NCI-H128 (cell line): Measurements from ENCODE around the gene MRPS21.

Experiments
- DNase-seq: peaks from one replicate; lab custom pipeline; 2025; ENCODE audit not compliant: unreplicated experiment; lab: John Stamatoyannopoulos, UW

The MRPS21 gene

DNA sequence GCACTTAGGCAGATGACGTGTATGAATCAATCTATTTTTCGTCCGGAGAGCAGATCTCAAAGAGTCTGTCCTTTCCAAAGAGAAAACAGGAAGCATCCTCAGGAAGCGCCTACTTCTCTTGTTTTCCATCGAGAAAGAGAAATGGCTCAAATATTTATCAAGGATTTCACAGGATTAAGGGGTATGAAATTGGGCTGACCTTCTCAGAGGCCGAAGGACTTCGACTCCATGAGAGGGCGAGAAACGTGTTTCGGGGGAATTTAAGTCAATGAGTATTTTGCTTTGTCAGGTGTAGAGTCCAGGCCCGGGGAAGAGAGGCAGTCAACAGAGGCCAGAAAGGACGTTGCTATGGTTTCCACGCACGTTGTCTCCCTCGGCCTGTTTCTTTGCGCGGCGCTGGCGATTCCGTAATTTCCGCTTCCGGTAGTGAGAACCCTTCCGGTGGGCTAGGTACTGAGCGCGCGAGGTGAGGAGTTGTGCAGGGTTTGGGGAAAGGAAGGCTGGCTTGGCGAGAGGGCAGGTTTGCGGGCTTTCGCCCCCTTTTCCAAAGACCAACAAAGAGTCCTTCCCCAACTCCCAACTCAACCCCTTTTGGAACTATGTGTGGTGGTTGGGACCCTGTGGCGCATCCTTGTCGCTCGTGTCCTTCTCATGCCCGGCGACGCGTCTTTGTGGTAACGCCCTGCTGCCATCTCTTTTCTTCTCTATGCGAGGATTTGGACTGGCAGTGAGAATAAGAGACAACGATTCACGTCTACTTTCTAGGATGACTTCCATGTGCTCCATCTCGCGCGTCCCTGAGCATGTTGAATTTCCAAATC is at the start of gene MRPS21:
Gene MRPS21 (plus strand): TSS at position 429 of the 821 bp plus-strand sequence. CDS start 506 bp downstream, outside the sequence.
- DNase-seq: peak; percentile 89

DNA sequence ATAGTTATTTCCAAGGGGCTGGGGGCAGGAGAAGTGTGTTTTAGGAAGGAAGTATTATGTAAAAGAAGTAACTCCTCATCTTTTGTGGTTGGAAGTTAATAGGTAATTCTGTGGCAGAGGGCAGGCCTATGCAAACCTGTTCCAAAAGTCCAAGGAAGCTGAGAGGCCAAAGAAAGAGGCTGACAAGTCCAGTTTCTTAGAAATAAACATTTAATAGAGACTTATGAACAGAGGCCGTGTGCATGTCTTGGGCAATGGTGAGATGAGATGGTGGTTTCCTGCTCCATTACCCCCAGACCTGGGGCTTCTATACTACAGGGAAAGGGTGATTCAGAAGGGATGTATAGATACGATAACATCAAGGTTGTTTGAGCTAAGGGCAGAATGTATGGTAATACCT is 43.7 kb upstream of the MRPS21 start:
- DNase-seq: no peak

DNA sequence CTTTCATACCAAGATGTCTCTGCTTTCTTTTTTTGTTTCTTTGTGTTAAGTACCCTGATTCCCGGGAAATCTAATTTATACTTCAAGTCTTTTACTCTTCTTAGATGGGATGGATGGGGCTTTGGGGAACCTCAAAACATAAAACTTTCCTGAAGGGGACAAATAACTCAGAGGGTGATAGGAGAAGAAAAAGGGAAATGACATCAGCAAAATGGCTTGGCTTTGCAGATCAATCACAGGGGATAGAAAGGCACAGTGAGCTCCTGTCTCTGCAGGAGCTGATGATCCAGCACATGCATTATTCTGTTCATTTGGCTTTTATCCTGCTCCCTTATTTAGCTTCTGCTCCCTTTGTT is 37.5 kb upstream of the MRPS21 start:
- no peak for DNase-seq

DNA sequence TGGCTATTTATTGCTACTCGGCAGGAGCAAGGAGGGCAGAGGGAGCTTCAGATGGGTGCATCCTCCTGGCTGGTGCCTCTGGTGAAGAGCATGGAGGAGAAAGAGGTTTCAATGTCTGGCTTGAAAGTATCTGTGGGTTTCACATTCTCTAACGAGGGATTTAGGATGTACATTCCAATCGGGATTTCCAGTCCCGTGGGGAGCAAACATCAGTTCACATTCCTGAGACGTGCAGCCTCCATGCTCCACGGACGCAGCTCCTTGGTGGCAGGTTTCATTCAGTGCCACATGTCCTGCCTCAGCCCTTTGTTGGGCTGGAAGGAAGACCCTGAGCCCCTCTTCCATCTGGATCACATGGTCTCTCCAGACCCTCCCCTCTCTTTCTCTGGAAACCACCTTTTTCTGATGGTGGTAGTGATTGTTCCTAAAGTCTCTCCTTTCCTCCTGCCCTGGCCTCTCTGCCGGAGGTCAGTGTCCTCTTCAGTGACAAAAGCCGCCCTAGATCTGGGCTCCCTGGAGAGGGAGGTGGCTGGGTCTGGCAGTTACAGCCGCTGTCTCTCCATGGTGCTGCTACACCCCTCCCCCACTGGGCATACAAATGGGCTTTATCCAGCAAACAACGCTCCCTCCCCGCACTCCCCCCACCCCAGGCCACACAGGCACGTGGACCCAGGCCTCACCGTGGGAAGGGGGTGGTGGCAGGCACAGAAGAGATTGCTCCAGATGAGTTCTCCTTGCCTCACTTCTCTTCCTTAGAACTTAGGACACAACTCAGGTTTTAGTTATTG is 36.9 kb upstream of the MRPS21 start:
- no peak for DNase-seq

DNA sequence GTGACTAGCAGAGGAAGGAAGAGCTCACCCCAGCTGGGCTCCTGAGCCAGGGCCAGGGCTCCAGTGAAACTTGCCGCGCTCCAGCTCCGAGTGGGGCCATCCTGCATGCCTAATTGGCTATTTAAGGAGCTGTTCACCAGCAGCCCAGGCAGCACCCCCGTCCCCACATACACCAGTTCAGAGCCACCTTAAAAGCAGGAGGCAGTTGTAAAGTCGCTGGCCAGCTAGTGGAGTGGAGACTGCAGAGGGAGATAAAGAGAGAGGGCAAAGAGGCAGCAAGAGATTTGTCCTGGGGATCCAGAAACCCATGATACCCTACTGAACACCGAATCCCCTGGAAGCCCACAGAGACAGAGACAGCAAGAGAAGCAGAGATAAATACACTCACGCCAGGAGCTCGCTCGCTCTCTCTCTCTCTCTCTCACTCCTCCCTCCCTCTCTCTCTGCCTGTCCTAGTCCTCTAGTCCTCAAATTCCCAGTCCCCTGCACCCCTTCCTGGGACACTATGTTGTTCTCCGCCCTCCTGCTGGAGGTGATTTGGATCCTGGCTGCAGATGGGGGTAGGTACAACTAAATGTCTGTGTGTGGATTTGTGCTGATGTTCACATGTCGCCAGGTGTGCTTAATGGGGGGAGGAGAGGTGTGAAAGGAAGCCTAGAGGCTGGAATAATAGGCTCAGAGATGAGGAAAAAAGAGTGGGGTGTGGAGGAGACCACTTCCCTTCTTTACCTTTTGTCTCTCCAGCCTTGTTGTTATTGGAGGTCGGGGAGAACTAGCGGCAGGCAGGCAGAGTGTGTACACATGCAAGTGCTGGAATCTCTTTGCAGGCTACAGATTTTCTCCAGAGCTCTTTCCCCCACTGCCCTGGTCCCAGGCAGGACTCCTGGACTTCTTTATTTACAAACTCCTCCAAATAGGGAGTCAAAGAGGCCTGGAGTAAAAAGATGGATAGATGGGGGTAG is 35.8 kb upstream of the MRPS21 start, which contains the start of gene CA14:
Gene CA14 (plus strand): TSS at position 151 of the 962 bp plus-strand sequence. CDS start 355 bp downstream, at position 506.
- DNase-seq: no peak

DNA sequence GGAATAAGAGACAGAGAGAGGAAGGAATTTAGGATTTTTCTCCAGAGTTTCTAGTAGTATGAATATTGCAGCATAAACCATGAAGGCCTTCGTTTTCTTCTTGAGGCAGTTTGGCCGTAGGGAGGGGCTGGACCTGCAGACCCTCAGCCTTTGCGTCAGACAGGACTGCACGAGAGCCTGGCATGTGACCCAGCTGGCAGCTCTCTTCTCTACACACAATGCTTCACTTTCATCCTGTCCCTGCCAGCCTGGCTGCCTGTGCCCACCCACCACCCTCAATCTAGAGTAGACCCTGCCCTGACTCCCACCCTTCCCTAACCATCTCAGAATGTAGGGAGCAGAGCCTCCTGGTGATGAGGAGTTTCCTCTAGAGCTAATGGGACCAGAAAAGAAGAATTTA is 34.4 kb upstream of the MRPS21 start:
- no peak for DNase-seq

DNA sequence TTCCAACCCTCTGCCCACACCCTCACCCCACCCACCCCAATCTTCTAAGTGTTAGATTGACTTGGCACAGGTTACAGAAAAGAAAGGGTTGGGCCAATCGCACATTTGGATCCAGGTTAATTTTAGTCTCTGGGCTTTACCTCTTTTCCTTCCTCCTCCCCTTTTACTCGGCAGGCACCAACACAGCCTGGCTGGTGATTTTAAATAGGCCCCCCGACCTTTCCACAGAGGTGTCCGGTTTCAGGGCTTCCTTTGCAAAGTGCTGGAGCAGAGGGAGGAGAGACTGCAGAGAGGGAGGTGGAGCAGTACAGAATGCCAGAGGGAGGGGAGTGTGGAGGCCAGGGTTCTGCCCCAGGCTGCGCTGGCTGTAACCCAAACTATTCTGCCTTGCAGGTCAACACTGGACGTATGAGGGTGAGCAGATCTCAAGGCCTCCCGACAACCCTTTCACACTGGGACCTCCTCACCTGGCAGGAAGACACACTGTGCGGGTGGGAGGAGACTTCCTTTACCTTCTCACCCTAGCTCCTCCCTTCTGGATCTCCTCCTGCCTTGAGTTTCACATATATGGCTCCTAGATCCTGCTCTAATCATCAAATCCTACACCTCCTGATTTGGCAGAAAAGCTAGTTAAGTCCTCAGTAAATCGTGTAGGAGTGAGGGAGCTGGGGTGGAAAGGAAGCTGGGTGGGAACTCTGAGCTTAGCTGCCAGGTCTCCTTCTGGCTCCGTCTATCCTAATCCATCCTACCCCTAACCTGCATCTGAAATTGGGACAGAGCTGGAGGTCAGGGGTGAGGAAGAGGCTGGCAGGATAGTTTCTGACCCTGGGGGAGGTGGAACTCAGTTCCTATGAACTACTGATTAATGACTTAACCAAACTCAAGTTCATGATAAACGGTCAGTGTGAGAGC is 33.6 kb upstream of the MRPS21 start:
- peak; percentile 67 for DNase-seq

DNA sequence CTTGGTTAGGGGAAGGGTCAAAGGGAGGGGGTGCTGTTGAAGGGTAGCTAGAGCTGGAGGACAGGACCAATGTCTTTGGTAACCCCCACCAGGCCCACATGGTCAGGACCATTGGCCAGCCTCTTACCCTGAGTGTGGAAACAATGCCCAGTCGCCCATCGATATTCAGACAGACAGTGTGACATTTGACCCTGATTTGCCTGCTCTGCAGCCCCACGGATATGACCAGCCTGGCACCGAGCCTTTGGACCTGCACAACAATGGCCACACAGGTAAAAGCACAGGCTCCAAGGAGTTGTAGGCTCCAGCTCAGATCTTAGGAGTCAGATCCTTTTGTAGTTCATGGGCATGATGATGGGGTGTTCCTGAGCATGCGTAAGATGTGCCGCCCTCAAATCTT is 32.3 kb upstream of the MRPS21 start:
- no peak for DNase-seq

DNA sequence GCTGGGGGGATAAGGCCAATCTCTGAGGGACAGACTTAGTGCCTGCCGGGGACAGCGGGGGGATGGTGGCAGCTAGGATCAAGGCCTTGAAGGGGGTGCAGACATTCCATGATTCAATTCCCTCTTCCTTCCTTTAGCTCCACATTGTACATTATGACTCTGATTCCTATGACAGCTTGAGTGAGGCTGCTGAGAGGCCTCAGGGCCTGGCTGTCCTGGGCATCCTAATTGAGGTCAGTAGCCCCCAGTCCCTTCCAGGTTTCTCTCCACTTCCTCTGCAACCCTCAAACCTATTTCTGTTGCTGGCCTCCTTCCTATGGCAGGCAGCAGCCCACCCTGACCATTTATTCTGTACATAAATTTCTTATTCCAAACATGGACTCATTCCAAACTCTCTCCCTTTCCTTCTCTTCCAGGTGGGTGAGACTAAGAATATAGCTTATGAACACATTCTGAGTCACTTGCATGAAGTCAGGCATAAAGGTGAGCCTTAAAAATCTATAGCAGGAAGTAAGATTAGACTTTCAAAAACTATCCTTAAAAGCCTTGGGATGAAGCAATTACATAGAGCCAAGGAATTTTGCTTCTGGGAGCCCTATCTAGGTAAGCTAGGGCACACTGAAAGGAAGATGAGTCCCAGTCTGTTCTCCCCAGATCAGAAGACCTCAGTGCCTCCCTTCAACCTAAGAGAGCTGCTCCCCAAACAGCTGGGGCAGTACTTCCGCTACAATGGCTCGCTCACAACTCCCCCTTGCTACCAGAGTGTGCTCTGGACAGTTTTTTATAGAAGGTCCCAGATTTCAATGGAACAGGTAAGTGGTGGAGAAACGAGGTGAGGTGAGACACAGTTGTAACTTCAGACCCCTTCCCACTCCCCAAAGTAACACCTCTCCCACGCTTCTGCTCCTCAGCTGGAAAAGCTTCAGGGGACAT is 31.0 kb upstream of the MRPS21 start:
- DNase-seq: no peak

DNA sequence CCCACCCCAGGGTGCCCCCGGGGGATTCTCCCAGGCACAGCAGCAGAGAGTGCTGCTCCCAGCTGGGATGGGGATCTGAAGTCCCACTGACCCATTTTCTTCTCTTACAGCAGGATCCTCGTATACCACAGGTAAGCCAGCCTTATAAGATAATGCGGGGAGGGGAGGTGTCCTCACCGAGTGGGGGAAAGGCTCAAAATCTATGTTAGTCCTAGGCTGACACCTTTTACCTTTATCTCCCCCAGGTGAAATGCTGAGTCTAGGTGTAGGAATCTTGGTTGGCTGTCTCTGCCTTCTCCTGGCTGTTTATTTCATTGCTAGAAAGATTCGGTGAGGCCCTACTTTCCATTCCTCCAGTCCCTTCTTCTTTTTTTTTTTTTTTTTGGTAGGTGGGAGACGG is 30.1 kb upstream of the MRPS21 start:
- no peak for DNase-seq

DNA sequence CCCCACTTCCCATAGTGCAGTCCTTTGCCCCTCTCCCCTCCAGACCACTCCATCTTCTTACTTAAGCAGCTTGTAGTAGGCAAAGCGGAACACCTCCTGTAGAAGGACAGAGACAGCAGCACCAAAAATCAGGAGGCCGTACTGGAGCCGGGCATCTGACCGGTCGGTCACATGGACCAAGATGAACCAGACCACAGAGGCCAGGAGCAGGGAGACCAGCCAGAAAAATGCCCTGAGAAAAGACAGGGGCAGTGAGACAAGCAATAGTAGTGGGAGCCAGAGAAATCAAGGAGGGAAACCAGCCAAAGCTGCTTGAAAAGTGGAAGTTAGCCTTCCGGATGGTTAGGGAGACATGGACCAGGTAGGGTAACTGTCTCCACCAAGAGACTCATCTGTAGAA is 25.8 kb upstream of the MRPS21 start:
- no peak for DNase-seq

DNA sequence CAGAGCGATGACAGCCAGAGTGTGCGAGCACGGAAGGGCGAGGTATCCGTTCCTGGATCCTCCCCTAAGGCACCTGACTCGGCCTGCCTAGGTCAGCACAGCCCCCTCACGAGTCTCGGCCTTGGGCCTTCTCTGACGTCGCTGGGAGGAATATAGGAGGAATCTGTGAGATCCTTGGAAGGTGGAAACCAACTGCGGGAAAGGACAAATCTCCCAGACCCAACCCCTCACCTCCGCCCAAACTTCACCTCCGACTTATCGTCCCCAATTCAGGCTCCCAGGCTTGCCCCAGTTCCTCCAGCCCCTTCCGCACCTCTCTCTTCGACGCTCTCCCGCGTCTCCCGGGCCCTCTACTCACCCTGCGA is 25.3 kb upstream of the MRPS21 start:
- DNase-seq: no peak

DNA sequence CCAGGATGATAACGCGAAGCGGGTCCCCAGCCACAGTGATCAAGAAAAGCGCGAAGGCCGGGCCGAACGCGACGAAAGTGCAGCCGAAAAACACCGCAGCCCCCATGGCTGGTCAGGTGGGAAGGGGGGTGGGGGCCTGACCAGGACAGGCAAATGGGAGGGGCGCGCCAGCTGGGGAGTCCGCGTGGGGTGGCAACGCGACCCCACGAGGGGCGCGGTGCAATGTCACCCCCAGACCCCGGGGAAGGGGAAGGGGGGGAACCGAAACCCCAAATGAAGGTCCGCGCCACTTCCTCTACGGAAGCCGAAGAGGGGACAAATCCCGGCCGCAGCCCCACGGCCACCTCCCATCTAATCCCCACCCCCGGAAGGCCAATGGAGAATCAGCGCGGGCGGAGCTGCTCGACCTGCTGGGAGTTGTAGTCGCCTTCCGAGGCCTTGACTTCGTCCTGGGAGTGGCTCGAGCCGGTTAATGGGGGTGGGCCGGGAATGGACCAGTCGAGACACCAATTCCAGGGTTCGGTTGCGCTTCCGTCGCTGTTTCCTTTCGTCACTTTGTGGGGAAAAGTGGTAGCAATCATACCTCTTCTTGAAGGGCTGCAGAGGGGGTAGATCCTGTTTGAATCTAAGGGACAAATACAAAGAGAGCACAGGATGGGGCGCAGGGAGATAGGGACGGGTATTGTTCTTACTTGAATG is 24.8 kb upstream of the MRPS21 start, which contains the start of gene APH1A:
Gene APH1A (minus strand): TSS at position 312 of the 699 bp plus-strand sequence. CDS start 206 bp downstream, at position 106.
- peak; percentile 99 for DNase-seq

DNA sequence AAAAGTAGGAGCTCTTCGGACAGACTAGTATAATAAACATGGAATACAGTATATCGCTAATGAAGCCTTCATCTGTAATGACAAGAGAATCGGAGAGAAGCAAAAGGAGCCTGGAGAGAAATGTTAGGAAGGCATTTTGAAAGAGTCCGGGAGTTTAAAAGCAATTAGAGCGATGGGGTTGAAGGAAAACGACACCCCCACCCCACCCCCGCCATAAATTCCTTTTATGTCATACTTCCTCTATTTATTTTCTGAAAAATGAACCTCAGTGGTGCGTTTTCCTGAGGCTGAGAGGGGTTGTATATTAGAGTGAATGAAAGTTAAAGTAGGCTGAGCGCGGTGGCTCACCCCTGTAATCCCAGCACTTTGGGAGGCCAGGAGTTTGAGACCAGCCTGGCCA is 24.2 kb upstream of the MRPS21 start:
- DNase-seq: no peak

DNA sequence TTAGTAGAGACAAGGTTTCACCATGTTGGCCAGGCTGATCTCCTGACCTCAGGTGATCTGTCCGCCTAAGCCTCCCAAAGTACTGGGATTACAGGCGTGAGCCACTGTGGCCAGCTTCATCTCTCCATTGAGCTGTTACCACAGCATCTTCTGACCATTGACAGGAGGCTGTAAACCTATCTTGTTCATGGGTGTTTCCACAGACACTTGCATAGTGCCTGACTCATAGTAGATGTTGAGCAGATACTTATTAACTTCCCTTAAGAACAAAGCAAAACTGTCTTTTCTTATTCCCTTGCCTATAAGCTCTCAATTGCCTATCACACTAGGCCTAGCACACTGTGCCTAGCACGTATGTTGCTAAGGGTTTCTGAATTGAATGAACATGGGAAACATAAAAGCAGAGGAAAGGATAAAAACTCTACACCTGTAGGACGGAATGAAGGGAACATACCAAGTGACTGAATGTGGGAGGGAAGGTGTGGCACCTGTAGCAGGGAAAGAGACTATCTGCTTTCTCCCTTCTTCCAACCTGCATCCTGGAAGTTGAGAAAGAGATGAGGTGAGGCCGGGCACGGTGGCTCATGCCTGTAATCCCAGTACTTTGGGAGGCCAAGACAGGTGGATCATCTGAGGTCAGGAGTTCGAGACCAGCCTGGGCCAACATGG is 22.2 kb upstream of the MRPS21 start:
- DNase-seq: no peak

DNA sequence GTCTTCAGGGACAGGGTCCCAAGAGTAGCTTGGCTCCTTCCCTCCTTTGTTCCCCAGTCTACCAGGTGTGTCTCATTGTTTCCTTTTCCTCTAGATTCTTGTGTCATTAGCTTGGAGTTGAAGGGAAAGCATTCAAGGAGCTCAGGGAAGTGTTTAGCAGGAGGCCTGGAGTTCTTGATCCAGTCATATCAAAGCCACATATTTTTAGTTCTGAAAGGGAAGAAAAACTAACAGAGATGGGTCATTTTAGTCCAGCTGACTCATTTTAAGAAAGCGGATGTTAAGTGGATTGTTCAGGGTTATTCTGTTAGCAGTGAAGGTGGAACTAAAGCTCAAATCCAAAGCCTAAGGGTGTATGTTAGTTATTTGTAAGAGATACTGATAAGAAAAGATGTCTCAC is 20.4 kb upstream of the MRPS21 start:
- DNase-seq: no peak

DNA sequence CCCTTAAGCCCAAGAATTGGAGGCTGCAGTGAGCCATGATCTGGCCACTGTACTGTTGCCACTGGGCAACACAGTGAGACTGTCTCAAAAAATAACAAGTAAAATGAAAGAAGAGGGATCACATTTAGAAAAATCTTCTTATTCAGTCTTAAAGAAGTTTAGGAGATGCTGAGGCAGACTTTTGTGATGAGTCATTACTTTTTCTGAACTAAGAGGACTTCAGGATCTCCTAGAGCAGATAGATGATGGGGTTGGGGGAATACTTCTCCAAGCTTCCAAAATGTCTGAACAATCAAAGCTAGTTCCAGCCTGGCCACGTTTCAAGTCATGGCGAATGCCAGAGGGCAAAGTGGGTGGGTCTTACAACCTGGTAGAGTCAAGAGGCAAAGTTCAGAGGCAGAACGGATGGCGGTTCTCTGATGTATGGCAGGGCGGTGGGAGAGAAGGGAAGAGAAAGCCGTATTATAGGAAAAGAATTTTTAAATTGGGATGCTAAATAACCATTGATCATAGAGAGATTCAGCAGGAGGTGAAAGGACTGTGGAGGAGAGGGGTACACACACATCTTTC is 13.4 kb upstream of the MRPS21 start:
- DNase-seq: no peak
